HG02678 (cell line): ENCODE measurements around the gene SLC35F2.
"Not testable (repeated sequence)": the region's sequence is repeated elsewhere in the genome, so short reads cannot be mapped to it uniquely, and the experiment has no call there.

Experiments used
- ATAC-seq: cut with Tn5 transposase; IDR thresholded peaks from one replicate; pipeline ENCODE4 v1.9.1; 2021; ENCODE audit warnings: mild to moderate bottlenecking, moderate library complexity; ENCODE audit not compliant: unreplicated experiment

The SLC35F2 gene

DNA sequence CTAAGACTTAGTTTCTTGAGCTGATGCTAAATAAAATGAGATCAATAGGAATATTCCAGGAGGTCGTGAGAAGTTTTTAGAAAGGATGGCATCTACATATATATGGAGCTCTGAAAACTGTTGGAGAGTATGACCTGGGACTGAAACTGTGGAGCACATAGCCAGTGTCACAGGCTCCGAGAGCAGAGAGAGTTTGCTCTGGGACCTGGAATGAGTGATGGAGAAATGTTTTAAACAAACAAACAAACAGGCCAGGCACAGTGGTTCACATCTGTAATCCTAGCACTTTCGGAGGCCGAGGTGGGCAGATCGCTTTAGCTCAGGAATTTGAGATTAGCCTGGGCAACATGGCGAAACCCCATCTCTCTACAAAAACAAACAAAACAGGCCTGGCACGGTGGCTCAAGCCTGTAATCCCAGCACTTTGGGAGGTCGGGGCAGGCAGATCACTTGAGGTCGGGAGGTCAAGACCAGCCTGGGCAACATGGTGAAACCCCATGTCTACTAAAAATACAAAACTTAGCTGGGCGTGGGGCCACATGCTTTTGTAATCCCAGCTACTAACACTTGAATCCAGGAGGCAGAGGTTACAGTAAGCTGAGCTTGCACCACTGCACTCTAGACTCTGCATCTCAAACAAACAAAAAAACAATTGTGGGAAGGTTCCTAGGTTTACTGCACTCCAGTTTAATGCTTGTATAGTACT is 67.1 kb downstream of the SLC35F2 start:
- ATAC-seq, result no peak

DNA sequence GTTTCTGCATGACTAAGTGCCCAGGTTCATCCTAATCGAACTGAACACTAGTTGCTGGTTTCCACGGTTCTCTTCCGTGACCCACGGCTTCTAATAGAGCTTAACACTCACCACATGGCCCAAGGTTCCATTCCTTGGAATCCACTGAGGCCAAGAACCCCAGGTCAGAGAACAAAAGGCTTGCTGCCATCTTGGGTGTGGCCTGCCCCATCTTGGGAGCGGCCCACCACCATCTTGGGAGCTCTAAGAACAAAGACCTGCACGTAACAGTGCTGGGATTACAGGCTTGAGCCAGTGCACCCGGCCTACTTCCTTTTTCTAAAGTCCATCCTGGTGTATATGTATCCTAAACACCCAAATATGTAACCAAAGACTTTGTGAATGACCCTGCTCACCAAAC is 68.8 kb downstream of the SLC35F2 start:
- no peak for ATAC-seq

DNA sequence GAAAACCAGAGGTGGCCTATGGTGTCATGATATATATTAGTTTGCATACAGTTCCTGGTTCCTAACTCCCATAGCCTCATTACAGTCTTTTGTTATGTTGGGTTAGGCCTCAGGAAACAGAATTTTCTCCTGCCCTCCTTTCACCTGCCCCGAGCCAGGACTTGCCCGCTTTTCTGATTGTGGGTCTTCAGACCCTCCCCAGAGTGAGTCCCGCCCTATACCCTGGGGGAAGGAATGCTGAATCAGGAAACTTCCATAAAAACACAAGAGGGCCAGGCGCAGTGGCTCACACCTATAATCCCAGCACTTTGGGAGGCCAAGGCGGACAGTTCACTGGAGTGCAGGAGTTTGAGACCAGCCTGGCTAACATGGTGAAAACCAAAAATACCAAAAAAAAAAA is 70.9 kb downstream of the SLC35F2 start:
- no peak for ATAC-seq

DNA sequence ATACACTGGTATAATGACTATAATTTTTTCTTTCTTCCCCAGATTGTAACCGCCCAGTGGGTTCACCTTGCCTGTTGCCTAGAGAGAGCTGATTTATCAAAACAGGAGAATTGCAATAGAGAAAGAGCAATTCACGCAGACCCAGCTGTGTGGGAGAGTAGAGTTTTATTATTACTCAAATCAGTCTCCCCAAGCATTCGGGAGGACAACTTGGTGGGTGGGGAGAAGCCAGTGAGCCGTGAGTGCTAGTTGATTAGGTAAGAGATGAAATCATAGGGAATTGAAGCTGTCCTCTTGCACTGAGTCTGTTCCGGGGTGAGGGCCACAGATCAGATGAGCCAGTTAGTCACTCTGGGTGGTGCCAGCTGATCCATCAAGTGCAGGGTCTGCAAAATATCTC is 73.2 kb downstream of the SLC35F2 start:
- no peak for ATAC-seq

DNA sequence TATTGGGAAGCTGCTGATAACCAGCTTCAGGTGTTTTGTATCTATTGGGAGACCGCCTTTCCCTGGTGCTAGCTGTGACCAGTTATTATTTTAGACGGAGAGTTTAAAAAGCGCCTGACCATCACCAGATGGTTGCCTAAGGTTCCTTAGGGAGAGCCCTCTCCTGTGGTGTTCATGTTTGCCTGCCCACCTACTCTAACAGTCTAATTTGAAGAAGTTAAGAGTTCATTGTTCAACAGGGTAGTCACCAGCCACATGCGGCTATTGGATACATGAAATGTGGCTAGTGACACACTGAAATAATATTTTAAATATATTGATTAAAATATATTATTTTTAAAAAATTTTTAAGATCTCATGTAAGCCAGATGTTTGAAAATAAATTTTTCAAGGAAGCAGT is 75.5 kb downstream of the SLC35F2 start:
- no peak for ATAC-seq

DNA sequence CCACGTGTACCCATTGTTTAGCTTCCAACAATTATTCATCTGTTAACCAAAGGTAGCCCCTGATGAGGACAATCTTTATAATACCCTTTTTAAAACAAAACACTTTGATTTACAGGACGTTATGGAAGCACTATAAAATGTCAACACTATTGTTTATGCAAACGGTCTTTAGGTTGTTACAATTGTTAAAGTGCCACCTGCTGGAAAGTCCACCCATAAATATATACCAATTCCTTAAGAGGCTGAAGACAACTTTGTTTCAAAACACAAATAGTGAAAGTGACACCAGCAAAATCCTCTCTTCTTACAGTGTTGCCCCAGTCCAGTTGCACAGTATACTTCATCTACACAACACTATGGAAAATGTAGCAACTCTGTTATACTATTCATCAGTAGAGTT is 77.8 kb downstream of the SLC35F2 start:
- no peak for ATAC-seq

DNA sequence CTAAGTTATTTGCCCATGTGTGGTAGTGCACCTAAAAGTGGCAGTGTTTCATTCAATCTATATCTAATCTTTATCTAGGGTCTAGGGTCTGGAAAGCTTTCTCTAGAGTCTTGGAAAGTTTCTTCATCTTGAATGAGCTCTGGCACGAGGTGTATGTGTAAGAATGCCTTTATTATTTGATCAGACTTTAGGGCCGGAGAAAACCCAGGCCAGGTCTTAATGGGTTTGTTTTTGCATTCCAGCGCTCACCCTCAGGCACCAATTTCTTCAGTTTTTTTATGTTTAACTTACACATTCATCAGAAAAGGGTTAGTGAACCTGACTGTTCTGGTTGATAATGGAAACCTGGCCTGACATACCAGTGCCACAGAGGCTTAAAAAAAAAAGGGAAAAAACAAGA is 78.5 kb downstream of the SLC35F2 start:
- no peak for ATAC-seq

DNA sequence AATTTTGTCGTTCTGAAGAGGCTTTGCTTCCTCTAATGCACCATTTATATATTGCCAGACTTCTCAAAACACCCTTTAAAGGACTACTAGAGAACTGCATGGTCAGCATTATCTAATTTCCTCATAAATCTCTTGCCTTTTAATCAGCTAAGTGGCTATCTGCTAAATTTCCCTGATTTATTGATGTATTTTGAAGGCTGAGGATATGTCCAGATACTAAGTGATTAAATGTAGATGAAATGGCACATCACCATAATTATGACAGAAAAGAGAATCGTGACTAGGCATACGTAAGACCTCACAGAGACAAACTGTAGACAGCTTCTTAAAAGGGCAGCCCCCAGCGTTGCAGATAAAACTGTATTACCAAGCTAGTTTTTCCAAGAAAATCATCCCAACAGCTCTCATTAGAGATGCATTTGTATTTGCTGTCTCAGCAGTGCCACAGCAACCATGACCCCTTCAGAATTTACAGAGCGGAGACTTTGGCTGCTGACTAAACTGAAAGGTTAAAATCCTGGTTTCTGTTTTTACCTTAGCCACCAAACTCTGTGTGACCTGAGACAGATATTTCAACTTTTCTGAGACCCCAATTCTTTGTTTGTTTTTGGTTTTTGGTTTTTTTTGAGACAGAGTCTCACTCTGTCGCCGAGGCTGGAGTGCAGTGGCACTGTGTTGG is 79.6 kb downstream of the SLC35F2 start:
- no peak for ATAC-seq

DNA sequence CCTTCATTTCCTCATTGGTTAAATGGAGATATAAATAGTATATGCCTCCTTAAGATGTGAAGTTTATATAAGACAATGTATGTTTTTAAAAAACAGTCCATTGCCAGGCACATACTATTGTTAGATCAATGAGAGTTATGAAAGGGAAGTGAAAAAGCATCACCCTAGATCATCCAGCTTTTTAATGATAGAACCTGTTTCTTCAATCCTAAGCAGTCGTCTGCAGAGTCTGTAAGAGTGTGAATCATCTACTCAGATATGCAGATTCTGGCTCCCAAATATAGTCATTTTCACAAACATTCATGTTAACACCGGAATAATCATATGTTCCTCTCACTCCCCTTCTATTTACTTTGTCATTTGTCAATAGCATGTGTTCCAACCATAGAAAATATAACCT is 81.5 kb downstream of the SLC35F2 start:
- ATAC-seq, result peak; percentile 51

DNA sequence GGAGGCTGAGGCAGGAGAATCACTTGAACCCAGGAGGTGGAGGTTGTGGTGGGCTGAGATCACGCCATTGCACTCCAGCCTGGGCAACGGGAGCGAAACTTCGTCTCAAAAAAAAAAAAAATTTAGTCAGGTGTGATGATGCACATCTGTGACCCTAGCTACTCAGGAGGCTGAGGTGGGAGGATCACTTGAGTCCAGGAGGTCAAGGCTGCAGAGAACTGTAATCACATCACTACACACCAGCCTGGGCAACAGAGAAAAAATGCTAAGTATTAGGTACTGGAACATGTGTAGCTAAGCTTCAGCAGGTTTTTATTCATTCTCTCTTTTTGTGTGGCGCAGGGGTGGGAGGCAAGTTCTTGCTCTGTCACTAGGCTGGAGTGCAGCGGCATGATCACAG is 82.5 kb downstream of the SLC35F2 start:
- ATAC-seq, result no peak

DNA sequence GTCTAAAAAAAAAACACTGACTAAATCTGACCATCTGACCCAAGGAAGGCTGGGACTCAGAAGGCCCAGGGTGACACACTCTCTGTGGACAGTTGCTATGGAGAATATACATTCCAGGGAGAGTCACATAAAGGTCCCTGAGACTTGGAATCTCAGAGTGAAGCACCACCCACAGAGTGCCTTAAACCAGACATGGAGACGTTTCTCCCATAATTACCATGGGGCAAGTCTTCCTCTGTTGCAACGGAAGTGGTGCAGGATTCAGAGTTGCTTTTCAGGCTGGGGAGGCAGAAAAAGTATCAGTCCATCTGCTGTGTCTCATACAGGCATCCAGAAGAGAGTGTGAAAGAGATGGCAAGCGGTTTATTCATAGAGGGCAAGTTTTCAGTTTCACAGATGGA is 88.0 kb downstream of the SLC35F2 start:
- no peak for ATAC-seq

DNA sequence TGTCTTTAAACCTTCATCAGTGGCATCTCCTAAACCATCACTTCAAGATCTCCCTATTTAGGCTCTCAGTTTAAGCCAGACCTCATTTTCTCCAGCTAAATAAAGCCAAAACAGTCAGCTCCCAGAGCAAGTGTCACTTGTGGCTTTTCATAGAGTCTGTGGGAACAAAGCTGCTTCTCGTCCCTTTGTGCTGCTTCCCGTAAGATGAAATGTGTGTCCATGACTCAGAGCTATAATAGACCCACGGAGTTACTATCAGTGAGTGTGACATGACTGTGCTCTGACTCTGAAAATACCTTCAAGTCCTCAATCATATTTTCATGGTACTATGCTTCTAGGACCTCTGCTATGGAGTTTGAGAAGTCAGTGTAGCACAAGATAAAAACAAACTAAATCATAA is 89.4 kb downstream of the SLC35F2 start:
- ATAC-seq, result no peak

DNA sequence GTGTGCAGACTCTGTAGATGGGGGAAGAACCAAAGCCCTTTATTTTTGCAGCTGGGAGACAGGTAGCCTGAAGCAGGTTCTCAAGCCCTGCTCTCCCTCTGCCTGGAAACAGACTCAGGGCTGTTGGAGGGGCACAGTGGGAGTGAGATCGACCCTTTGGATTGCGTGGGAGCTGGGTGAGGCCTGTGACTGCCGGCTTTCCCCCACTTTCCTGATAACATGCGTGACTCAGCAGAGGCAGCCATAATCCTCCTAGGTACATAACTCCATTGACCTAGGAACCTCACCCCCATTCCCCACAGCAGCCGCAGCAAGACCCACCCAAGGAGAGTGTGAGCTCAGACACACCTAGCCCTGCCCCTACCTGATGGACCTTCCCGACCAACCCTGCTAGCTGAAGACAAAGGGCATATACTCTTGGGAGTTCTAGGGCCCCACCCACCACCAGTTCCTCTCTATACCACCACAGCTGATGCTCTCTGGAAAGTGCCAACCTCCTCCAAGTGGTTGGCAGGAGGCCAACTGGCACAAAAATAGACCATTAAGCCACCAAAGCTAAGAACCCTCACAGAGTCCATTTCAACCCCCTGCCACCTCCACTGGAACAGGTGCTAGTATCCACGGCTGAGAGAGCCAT is 99.8 kb downstream of the SLC35F2 start:
- not testable (repeated sequence) for ATAC-seq

DNA sequence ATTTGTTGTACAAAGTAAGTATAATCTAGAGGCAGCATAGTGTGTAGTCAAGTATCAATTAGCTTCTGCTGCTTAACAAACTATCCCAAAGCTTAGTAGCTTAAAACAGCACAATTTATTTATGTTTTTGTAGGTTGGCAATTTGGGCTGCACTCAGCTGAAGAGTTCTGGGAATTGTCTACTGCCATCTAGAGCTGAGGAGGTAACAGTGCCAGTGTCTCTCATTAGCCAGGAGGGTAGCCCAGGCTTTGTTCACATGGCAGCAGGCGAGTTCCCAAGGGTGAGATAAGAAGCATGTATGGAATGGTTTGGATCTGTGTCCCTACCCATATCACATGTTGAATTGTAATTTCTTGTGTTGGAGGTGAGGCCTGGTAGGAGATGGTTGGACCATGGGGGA is 100.9 kb downstream of the SLC35F2 start:
- no peak for ATAC-seq

DNA sequence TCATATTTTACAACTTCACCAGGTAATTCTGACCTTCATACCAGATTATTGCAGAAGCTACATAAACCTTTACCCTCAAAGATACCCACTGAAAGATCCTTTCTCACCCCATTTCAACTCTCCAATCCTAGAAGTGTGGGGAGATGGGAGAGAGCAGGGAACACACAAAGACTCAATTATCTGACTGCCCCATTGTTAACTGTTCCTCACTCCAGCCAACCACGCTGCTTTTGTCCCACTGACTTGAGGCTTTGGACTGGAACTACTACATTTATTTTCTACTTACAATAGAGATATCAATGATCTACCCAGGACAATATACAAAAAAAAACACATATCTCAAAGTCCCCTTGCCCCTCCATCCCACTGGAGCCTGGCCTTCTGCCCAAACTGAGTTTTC is 102.0 kb downstream of the SLC35F2 start:
- ATAC-seq, result no peak

DNA sequence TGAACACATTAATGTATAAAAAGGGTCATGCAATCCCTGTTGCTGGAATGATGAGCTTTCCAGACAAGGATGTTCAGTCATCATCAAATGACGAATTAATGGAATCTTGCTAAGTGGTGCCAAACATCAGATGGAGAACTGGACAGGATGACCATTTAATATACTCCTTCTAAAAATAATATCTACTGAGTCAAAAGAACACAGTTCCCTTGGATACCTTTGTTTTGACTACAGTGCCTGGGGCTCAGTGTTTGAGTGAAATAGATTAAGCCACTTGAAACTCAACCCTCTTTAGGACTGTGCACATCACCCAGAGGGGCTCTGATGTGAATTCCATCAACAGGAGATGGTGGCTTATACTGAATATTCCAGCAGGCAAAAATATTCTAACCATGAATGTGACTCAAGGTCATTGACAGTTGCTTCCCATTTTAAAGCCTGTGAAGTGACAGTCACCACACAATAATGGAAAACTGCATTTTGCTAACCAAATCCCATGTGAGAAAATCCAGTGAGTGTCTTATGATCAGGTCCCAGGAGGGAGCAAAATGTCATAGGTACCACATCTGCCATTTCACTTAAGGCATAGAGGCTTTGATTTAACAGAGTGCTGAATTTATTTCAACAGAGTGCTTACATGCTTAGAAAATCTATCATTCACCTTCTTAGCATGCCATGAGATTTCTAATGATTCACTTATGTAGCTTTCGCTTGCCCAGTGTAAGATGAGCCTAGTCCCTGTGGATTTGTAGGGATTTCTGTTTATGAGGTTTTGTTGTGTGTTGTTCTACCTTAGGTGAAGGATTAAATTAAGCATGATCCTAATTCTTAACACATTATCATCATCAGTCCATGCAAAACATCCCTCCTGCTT is 105.4 kb downstream of the SLC35F2 start:
- ATAC-seq, result no peak

DNA sequence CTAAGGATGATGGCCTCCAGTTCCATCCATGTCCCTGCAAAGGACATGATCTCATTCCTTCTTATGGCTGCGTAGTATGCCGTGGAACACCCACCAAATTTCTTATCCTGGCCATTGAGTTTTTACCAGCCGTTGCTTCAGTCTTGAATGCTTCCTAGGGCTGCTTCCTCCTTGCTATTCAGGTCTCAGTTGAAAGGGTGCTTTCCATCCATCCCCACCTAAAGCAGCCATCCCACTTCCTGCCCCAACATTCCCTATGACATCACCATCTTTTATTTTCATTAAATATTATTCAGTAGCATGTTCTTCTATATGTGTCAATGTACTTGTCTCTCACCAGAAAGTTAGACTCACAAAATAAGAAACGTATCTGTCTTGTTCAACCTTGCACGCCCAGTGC is 106.1 kb downstream of the SLC35F2 start:
- ATAC-seq, result no peak

DNA sequence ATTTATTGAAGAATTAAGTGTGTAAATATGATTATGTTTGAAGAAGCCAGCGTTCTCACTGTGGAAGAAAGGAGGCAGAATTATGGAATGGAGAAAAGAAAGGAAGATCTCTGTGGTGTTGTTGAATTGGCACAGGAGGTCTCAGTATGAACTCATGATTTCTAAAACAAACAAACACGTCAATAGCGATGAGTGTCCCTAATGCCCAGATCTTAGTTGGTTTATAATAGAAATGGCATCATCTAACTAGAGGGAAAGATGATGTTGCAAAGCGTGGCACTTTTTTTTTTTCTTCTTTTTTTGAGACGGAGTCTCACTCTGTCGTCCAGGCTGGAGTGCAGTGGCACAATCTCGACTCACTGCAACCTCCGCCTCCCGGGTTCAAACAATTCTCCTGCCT is 107.5 kb downstream of the SLC35F2 start:
- no peak for ATAC-seq

DNA sequence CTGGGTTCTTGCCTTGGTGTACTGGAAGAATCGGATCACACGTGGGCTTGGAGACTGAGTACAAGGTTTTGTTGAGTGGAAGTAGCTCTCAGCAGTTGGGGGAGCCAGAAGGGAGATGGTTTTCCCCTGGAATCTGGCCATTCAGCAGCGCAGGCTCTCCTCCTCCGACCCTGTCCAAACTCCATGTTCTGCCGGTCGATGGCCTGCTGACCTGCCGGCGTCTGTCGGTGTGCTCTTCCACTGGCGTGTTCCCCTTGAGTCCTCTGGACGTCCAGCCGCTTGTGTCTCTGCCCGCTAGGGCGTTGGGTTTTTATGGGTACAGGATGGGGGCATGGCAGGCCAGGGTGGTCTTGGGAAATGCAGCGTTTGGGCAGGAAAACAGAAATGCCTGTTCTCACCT is 108.3 kb downstream of the SLC35F2 start:
- ATAC-seq, result no peak

DNA sequence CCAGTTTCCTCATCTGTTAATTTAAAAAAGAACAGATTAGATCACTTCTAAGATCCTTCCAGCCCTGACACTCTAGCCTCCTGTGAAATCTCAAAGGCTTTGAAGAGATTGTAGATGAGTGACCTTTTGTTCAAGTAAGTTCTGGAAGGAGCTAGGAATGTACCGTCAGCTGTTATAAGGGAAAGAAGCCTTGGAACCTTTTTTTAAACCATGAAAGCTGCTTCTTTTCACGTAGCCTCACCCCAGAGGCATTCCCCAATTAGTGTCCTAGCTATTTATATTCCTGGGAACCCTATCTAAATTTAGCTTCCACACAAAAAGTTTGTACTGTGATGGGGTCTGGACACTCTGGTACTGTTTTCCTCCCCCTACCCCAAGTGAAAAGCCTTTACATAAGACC is 111.0 kb downstream of the SLC35F2 start:
- no peak for ATAC-seq

DNA sequence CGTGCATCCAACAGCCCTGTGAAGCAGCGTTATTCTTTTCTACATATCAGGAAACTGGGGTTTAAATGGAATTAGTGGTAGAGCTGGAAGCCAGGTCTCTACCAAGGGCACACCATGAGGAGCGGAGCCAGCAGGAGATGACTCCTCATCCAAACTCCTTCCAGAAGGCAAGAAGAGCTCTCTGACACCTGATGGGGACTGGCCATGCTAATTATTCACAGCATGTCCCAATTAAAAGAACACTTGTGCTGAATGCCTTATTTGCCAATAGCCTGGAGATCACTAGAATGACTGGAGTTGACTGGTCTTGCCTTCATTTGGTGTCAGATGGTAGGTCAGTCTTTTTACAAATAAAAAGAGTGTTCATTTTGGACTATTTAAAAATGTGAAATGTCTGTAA is 113.9 kb downstream of the SLC35F2 start:
- no peak for ATAC-seq
